Activated CD4-positive, alpha-beta T cell treated with anti-CD3 and anti-CD28 coated beads, Interleukin-2, amount 50 U/mL, for 48 hours (primary cell): ENCODE results near the gene LCOR.
"Not testable (repeated sequence)": the region's sequence is repeated elsewhere in the genome, so short reads cannot be mapped to it uniquely, and the experiment has no call there.

Experiments used
- DNase-seq, 2 experiments: peaks; one replicate each; pipeline ENCODE4 v3.0.0-alpha.2; 2020

Gene LCOR

GRCh38 chr10:96943161-96943560 is 111.1 kb downstream of the LCOR start:
- not testable (repeated sequence) for DNase-seq

- DNase-seq, result no peak
Observed at GRCh38 chr10:96947036-96947435, 114.9 kb downstream of the LCOR start.

GRCh38 chr10:96949039-96949683 is 117.1 kb downstream of the LCOR start:
- no peak for DNase-seq

GRCh38 chr10:96951954-96952353 is 119.9 kb downstream of the LCOR start:
- no peak for DNase-seq

- DNase-seq, result no peak
Observed at GRCh38 chr10:96955794-96956193, 123.7 kb downstream of the LCOR start.

- DNase-seq, result no peak
Observed at GRCh38 chr10:96958071-96958470, 126.0 kb downstream of the LCOR start.

- no peak for DNase-seq
Observed at GRCh38 chr10:96959733-96960132, 127.6 kb downstream of the LCOR start.

GRCh38 chr10:96960872-96961271 is 128.8 kb downstream of the LCOR start:
- no peak for DNase-seq

- DNase-seq, result no peak
Observed at GRCh38 chr10:96964131-96964530, 132.0 kb downstream of the LCOR start.

GRCh38 chr10:96967847-96968246 is 135.7 kb downstream of the LCOR start:
- DNase-seq, result no peak

GRCh38 chr10:96968682-96969423 is 136.8 kb downstream of the LCOR start:
- DNase-seq, result no peak

- no peak for DNase-seq
Observed at GRCh38 chr10:96971324-96971723, 139.2 kb downstream of the LCOR start.

- DNase-seq, result no peak
Observed at GRCh38 chr10:96972264-96972663, 140.2 kb downstream of the LCOR start.

GRCh38 chr10:96973809-96974747 is 142.0 kb downstream of the LCOR start:
- no peak for DNase-seq

GRCh38 chr10:96975136-96975535 is 143.0 kb downstream of the LCOR start:
- DNase-seq, result no peak

- DNase-seq, result no peak
Observed at GRCh38 chr10:96978621-96979154, 146.6 kb downstream of the LCOR start.

GRCh38 chr10:96982149-96982930 is 150.2 kb downstream of the LCOR start:
- no peak for DNase-seq

- DNase-seq, result no peak
Observed at GRCh38 chr10:96984541-96985131, 152.5 kb downstream of the LCOR start.

- no peak for DNase-seq
Observed at GRCh38 chr10:96986200-96986856, 154.2 kb downstream of the LCOR start.

- DNase-seq, result no peak
Observed at GRCh38 chr10:96987141-96987841, 155.2 kb downstream of the LCOR start.

- no peak for DNase-seq
Observed at GRCh38 chr10:96987842-96988175, 155.7 kb downstream of the LCOR start.
